H1 (cell line): Measurements from ENCODE around the gene MBLAC1. TPM values are rescaled to one million over a fixed set of nuclear protein-coding genes. Genes with fewer than 3 reads are reported as not detected.

ENCODE experiments used
- CTBP2 ChIP-seq: IDR thresholded peaks from 2 replicates; pipeline ENCODE4 v1.7.0; 2011; ENCODE audit warnings: borderline replicate concordance, mild to moderate bottlenecking, moderate library complexity, mixed read lengths, low read length; ENCODE audit not compliant: insufficient read depth, insufficient read length
- EP300 ChIP-seq, 2 experiments: IDR thresholded peaks; 1 replicate in 1 of 2; 2 replicates in 1 of 2; pipeline ENCODE4 v1.6.1; 2011 to 2012; ENCODE audit warnings: low read depth in 2 of 2, low read length in 2 of 2, mild to moderate bottlenecking in 2 of 2, borderline replicate concordance in 1 of 2, inconsistent platforms in 1 of 2, moderate library complexity in 1 of 2
- KDM1A ChIP-seq: fragments of 200-600, 300-600 bp; sonication (generic); IDR thresholded peaks from 2 replicates; pipeline ENCODE4 v1.7.1; 2016; ENCODE audit warnings: mild to moderate bottlenecking, low read length, borderline replicate concordance
- PHF8 ChIP-seq: fragments of 200-600 bp; sonication (generic); conservative IDR thresholded peaks from 2 replicates; pipeline ENCODE4 v1.7.1; 2012; ENCODE audit warnings: low read depth, mild to moderate bottlenecking, inconsistent platforms, low read length, moderate library complexity
- SP1 ChIP-seq: IDR thresholded peaks from 2 replicates; pipeline ENCODE4 v1.6.1; 2011; ENCODE audit warnings: low read depth, low read length
- SP2 ChIP-seq: IDR thresholded peaks from 2 replicates; pipeline ENCODE4 v1.6.1; 2012; ENCODE audit warnings: mild to moderate bottlenecking, low read length, inconsistent platforms
- polyA plus RNA-seq, 7 experiments: library from polyadenylated mRNA; depleted of rRNA in 3 of 7; stranded (reverse) in 5 of 7; unstranded in 2 of 7; fragments of >200 nt in 5 of 7; fragments of 200-250 nt in 2 of 7; gene quantifications; 1 replicate in 5 of 7; 2 replicates in 1 of 7; 4 replicates in 1 of 7; pipeline versions ENCODE4 v1.2.1 to v1.2.3, GENCODE V29; 2011 to 2013; ENCODE audit warnings: missing spikeins in 2 of 7, mixed read lengths in 2 of 7
- total RNA-seq: library from RNA; stranded (reverse); fragmentation: NEBNext Ultra II Directional; extraction: Animal tissue kit (Norgen Biotek cat#: 25700); gene quantifications from 2 replicates; pipeline ENCODE4 v1.2.1, GENCODE V29; 2021

MBLAC1 gene
- total and polyA plus RNA-seq, 2 of the 8 experiments (the other 6 are each of a cell fraction or from before 2014, with no cell fraction given) = 1.00 to 1.7 TPM

GRCh38 chr7:100156331-100157068, 29.7 kb downstream of the MBLAC1 start (continued):
- TF ChIP-seq EP300 (IDR thresholded peaks at IDR 0.05; ENCODE audit: borderline replicate concordance in 1 of 2, low read depth in 2 of 2, low read length in 2 of 2) = no peak
- no peak for TF ChIP-seq SP1
- TF ChIP-seq SP2 = no peak
- no peak for TF ChIP-seq CTBP2
- no peak for TF ChIP-seq PHF8
- TF ChIP-seq KDM1A = no peak
